ENCODE measurements around the gene INHA.

Gene INHA

GRCh38 chr2:219572237-219573001 lies at the start of gene INHA:
TSS of gene INHA (plus strand) at chr2:219572310. CDS start at chr2:219572375, 65 bp downstream.
- DNase-seq (ENCODE audit: low read depth): no peak

GRCh38 chr2:219523031-219523671 lies 49.0 kb upstream of the INHA start:
- DNase-seq (ENCODE audit: low read depth): no peak

- no peak for DNase-seq (ENCODE audit: low read depth)
Measured at GRCh38 chr2:219524817-219525216, 47.3 kb upstream of the INHA start.

- DNase-seq (ENCODE audit: low read depth): no peak
Measured at GRCh38 chr2:219525533-219526232, 46.4 kb upstream of the INHA start.

- no peak for DNase-seq (ENCODE audit: low read depth)
Measured at GRCh38 chr2:219526320-219527075, 45.6 kb upstream of the INHA start.

GRCh38 chr2:219527076-219527394 lies 45.1 kb upstream of the INHA start:
- no peak for DNase-seq (ENCODE audit: low read depth)

GRCh38 chr2:219527472-219527871 lies 44.6 kb upstream of the INHA start:
- DNase-seq (ENCODE audit: low read depth): no peak

- peak; percentile 72 for DNase-seq (ENCODE audit: low read depth)
Measured at GRCh38 chr2:219530048-219530963, 41.8 kb upstream of the INHA start.

GRCh38 chr2:219531639-219532377 lies 40.3 kb upstream of the INHA start:
- no peak for DNase-seq (ENCODE audit: low read depth)

GRCh38 chr2:219532378-219532649 lies 39.8 kb upstream of the INHA start:
- no peak for DNase-seq (ENCODE audit: low read depth)

- no peak for DNase-seq (ENCODE audit: low read depth)
Measured at GRCh38 chr2:219533930-219534661, 38.0 kb upstream of the INHA start.

- DNase-seq (ENCODE audit: low read depth): no peak
Measured at GRCh38 chr2:219536425-219536824, 35.7 kb upstream of the INHA start.

GRCh38 chr2:219536967-219537366 lies 35.1 kb upstream of the INHA start:
- no peak for DNase-seq (ENCODE audit: low read depth)

GRCh38 chr2:219537657-219538488 lies 34.2 kb upstream of the INHA start:
- DNase-seq (ENCODE audit: low read depth): no peak

- no peak for DNase-seq (ENCODE audit: low read depth)
Measured at GRCh38 chr2:219538504-219538951, 33.6 kb upstream of the INHA start.

GRCh38 chr2:219538956-219539788 lies 32.9 kb upstream of the INHA start:
- no peak for DNase-seq (ENCODE audit: low read depth)

GRCh38 chr2:219539926-219540678 lies 32.0 kb upstream of the INHA start:
- no peak for DNase-seq (ENCODE audit: low read depth)
